GM08714 (cell line): ENCODE data around the gene HOXB1.

ENCODE experiments used
- H3K4me3 ChIP-seq: fragments of 200-500 bp; sonication (Bioruptor generic); 2 replicates; pipeline ENCODE4 v1.5.1; 2014; ENCODE audit warnings: mild to moderate bottlenecking, low read length, inconsistent platforms
- ZNF274 ChIP-seq: IDR thresholded peaks from 2 replicates; pipeline ENCODE4 v1.6.1; 2012; ENCODE audit warnings: mild to moderate bottlenecking, low read depth, low read length

The HOXB1 gene

DNA sequence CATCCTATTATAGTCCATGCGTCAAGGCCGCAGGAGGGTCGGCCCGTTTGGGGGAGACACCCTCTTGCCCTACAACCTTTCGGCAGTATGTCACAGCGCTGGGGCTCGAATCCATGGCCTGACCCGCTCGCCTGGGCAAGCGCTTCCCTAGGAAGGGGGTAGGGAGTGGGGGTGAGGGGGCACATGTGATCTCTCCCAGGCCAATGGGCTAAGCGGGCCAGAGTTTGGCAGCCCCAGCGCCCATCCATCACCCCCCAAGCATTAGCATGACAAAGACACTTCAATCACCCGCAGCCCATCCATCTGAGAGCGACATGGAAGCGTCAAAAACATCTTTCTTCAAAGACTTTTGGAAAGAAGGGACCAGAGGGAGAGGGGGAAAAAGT lies at the start of gene HOXB1:
Gene HOXB1, minus strand, starts transcription at position 125 of the 386 bp plus-strand sequence. Its CDS starts 107 bp downstream, at position 18.
- no peak for TF ChIP-seq ZNF274
- no peak within 1 kb of the TSS for H3K4me3 ChIP-seq

GRCh38 chr17:48579760-48580554 lies 49.1 kb upstream of the HOXB1 start:
- TF ChIP-seq ZNF274 = no peak
- H3K4me3 ChIP-seq = peak overlapping the region; percentile 79; the same call in 1 of the 2 replicates

DNA sequence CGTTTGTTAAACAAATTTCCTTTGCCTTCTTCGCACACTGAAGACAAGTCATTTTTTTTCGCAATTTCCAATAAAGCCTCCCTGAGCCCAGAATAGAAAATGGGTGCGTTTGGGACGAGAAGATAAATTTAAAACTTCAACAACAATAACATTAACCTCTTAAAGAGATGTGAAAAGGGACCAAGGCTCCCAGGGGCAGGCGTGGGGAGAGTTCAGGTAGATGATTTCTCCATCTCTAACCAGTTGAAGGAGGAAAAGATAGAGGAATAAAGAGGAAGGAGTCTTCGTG lies 48.6 kb upstream of the HOXB1 start:
- TF ChIP-seq ZNF274 = no peak
- H3K4me3 ChIP-seq = peak overlapping the region; percentile 79; the same call in 1 of the 2 replicates

DNA sequence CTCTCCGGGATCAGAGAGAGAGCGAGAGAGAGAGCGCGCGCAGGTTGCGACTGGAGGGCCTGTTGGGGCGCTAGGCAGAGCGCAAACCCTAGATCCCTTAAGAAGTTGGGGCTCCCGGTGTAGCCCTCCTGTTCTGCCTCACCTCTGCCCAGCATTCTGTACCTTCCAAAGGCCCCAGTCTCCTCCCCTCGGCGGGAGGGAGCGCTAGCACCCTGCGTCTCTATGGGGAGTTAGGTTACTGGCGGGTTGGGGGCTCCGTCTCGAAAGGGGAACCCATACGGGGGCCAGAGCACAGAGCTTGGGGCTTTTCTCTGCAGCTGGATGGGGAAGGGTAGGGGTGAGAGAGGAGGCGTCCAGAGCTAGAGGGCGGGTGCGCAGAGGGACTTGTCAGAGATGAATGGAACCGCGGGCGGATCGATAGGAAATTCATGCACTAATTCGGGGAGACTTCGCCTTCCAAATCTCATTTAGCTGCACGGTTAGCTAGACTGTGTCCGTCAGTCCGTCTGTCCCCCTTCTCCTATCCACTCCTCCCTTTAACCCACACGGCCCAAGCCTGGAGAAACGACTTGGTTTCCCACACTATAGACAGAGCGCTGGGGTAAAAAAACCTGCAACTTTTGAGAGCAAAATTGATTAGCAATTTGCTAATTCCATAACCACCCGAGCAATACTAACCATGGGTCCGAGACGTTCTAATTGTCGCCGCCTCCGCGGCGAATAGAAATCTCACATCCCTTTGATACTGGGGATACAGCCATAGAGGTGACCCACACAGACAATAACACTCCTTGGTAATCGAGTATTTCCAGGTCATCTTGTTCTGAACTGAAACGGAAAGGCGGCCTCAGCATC lies 48.0 kb upstream of the HOXB1 start:
- TF ChIP-seq ZNF274 = no peak
- H3K4me3 ChIP-seq = peak overlapping the region; percentile 79

DNA sequence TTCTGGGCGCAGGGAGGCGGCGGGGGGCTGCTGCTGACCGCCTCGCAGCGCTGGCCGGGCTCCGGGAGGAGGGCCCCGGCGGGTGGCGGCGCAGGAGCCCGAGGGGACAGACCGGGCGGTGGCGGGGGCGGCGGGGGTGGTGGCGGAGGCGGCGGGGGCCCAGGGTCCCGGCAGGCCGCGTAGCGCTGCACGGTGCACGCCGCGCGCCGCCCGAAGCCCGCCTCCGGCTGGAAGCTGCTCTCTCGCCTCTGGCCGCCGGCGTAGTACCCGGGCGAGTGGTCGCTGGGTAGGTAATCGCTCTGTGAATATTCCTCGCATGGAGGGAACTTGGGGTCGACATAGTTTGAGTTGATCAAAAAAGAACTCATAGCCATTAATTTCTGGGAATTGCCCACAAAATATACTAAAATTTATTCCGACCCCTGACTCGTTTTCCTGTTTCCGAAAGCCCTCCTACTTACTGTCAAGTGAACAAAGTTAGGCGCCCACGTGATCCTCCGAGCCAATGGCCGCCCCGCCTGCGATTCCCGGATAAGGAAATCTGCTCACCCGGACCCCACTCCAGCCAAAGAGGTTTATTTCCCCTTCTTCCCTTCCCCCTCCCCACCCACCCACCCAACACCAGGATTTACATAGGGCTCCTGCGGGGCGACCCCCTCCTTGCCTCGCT lies 47.3 kb upstream of the HOXB1 start, which contains the start of gene HOXB4:
Gene HOXB4, minus strand, starts transcription at position 405 of the 670 bp plus-strand sequence. Its CDS starts 31 bp downstream, at position 374.
- H3K4me3 ChIP-seq = peak within 1 kb of the TSS; percentile 79

DNA sequence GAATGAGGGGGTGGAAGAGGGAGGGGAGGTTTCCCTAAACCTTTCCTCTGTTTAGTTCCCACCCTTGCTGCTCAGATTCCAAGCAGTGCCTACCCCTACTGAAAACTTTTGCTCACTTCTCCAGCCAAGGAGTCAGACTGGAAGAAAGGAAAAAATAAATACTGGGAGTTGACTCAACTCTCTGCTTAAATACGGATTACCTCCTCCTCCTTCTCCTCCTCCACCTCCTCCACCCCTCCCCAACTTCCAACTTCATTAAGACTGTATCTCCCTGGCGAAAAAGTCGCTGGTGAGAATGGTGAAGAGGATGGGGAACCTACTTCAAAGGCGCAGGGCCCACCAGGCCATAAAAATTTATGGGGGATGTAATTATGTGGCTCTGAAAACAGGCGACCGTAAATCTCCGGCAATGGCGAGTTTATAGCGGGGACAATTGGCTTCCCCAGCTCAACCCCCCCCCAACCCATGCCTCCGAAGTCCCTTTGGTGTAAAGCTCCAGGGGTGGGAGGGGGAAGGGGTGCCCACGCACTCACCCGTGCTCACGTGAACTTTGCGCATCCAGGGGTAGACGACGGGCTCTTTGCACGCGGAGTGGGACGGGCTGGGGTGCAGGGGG lies 46.6 kb upstream of the HOXB1 start:
- H3K4me3 ChIP-seq = peak overlapping the region; percentile 79
- no peak for TF ChIP-seq ZNF274

More for the DNA sequence above, 47.3 kb upstream of the HOXB1 start, which contains the start of gene HOXB4:
- TF ChIP-seq ZNF274 = no peak

- peak overlapping the region; percentile 79 for H3K4me3 ChIP-seq
- TF ChIP-seq ZNF274 = no peak
These were observed 45.9 kb upstream of the HOXB1 start for GRCh38 chr17:48576479-48577309.

DNA sequence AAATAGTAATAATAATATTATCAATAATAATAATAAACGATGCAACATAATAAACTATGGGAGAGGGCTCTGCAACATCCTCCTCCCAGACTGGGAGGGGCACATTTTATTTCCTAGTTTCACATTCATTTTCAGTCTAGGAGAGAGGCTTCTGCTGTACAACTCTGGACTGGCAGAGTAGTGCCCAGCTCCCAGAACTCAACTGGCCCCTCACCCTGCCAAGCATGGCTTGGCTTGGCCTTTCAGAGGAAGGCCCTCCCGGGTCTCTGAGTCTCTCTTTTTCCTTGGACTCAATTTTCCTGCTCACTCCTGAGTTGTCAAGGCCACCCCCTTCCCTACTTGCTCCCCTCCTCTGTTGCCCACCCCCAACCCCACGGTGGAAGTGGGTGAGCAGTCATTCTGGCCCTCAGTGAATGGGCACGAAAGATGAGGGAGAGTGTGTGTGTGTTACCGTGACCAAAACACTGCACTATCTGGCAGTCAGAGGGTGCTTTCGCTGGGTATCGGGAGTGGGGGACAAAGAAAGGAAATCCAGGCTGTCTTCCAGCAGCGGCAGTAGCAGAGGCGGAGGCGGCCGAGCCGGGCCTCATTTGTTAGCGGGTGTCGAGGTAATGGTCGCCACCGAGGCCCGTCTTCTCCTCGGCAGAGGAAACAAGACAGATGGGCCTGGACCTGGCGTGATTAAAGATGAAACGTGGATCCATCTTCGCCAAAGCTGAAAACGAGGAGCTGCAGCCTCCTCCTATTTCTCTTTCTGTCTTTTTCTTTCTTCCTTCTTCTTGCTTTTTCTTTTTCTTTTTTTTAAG lies 45.1 kb upstream of the HOXB1 start:
- no peak for TF ChIP-seq ZNF274
- H3K4me3 ChIP-seq = no peak overlapping the region; the same call in 1 of the 2 replicates

DNA sequence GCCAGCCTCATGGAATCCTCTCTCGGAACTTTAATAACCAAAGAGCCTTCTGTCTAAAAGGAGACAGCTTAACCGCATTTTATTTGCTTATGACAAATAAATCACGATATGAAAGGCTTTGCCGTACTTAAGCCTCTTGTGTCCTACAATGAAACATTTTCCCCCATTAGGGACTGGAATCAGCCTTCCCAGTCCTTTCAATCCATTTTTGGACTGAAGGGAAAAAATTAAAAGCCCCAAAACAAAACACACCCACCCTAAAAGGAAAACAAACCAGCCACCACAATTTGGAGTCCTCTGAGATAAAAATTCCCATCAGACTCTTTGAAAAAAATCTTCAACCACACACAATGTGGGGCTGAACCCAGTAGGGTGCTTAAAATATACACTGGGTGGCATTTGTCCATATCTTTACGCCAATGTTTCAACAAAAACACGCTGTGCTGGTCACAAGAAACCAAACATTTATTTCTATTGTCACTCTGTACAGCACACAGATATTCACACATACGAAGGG lies 44.3 kb upstream of the HOXB1 start:
- TF ChIP-seq ZNF274 = no peak
- no peak overlapping the region for H3K4me3 ChIP-seq

- no peak overlapping the region for H3K4me3 ChIP-seq
- TF ChIP-seq ZNF274 = no peak
These were observed 43.8 kb upstream of the HOXB1 start for GRCh38 chr17:48574505-48575065.

DNA sequence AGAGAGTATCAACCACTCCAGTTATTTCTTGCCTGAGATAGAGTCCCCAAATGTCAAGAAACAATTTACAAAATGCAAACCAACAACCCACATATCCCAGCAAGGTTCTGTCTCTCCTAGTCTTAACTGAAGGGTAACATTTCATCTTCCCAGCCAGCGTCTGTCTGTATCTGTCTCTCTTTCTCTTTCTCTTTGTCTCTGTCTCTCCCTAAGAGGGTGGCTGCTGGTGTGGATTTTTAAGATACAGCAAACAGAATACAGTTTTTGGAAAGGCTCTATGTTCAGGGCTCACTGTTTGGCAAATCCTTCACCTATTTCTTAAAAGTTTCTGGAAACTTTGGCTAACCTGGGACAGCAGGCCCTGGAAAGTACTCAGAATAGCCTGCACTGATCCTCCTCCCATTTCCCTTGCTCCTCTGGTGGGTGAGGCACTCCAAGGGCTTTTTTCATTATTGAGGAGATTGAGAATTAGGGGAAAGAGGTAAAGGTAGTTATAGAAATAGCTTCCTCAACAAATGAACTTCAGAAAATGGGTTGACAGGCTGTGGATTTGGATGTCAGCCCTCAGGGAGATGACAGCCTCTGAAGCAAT lies 41.1 kb upstream of the HOXB1 start:
- TF ChIP-seq ZNF274 = no peak
- H3K4me3 ChIP-seq = no peak overlapping the region
